HUES48 (cell line): ENCODE results near the gene HOXA13.

Source experiments
- H3K27ac ChIP-seq: one replicate; pipeline ENCODE4 v1.7.0; 2013; ENCODE audit warnings: low read depth, low read length, inconsistent platforms
- H3K27me3 ChIP-seq: 2 replicates; pipeline ENCODE4 v1.6.1; 2013; ENCODE audit warnings: mild to moderate bottlenecking, low read length; ENCODE audit not compliant: control insufficient read depth, insufficient read depth
- H3K36me3 ChIP-seq: 2 replicates; pipeline ENCODE4 v1.6.1; 2013; ENCODE audit warnings: low read length; ENCODE audit not compliant: control insufficient read depth, insufficient read depth
- H3K4me1 ChIP-seq: 2 replicates; pipeline ENCODE4 v1.6.1; 2013; ENCODE audit warnings: mild to moderate bottlenecking, low read length; ENCODE audit not compliant: control insufficient read depth, insufficient read depth
- H3K4me3 ChIP-seq: 2 replicates; pipeline ENCODE4 v1.5.1; 2013; ENCODE audit warnings: mild to moderate bottlenecking, low read depth, low read length
- H3K9ac ChIP-seq: 2 replicates; pipeline ENCODE4 v1.6.1; 2013; ENCODE audit warnings: mild to moderate bottlenecking, low read depth, low read length, moderate library complexity
- H3K9me3 ChIP-seq: 2 replicates; pipeline ENCODE4 v1.6.1; 2013; ENCODE audit warnings: low read length; ENCODE audit not compliant: control insufficient read depth, insufficient read depth

HOXA13 gene

GRCh38 chr7:27150568-27151340 is 49.1 kb downstream of the HOXA13 start:
- H3K4me1 ChIP-seq: peaks cover 8% of the 10 kb centered on the region; the same call in 1 of the 2 replicates
- no peaks in the 10 kb centered on the region for H3K9me3 ChIP-seq
- H3K27me3 ChIP-seq: peaks cover 100% of the 10 kb centered on the region
- H3K27ac ChIP-seq: no peak overlapping the region
- no peak overlapping the region for H3K9ac ChIP-seq
- no peaks in the 10 kb centered on the region for H3K36me3 ChIP-seq
- H3K4me3 ChIP-seq: peak overlapping the region; percentile 46

GRCh38 chr7:27149842-27150567 is 49.9 kb downstream of the HOXA13 start:
- H3K27ac ChIP-seq: no peak overlapping the region
- peaks cover 8% of the 10 kb centered on the region; the same call in 1 of the 2 replicates for H3K4me1 ChIP-seq
- H3K4me3 ChIP-seq: no peak overlapping the region
- no peaks in the 10 kb centered on the region for H3K9me3 ChIP-seq
- H3K36me3 ChIP-seq: no peaks in the 10 kb centered on the region
- H3K27me3 ChIP-seq: peaks cover 100% of the 10 kb centered on the region
- no peak overlapping the region for H3K9ac ChIP-seq

- Histone ChIP-seq H3K4me3 (no peak overlapping the region), H3K27ac (no peak overlapping the region), H3K4me1 (peaks cover 8% of the 10 kb centered on the region; the same call in 1 of the 2 replicates), H3K9ac (no peak overlapping the region), H3K9me3 (no peaks in the 10 kb centered on the region), H3K27me3 (peaks cover 100% of the 10 kb centered on the region), H3K36me3 (no peaks in the 10 kb centered on the region)
Measured at GRCh38 chr7:27148756-27149641, 50.9 kb downstream of the HOXA13 start.

- H3K27me3 ChIP-seq: peaks cover 100% of the 10 kb centered on the region
- H3K27ac ChIP-seq: no peak overlapping the region
- H3K4me3 ChIP-seq: no peak overlapping the region; the same call in 1 of the 2 replicates
- H3K36me3 ChIP-seq: no peaks in the 10 kb centered on the region
- H3K9ac ChIP-seq: no peak overlapping the region
- H3K9me3 ChIP-seq: no peaks in the 10 kb centered on the region
- H3K4me1 ChIP-seq: peaks cover 12% of the 10 kb centered on the region; the same call in 1 of the 2 replicates
Measured at GRCh38 chr7:27148031-27148755, 51.7 kb downstream of the HOXA13 start.

- no peak within 1 kb of the TSS; the same call in 1 of the 2 replicates for H3K4me3 ChIP-seq
- peaks cover 12% of the 10 kb centered on the region; the same call in 1 of the 2 replicates for H3K4me1 ChIP-seq
- no peak within 1 kb of the TSS for H3K27ac ChIP-seq
- no peak within 1 kb of the TSS for H3K9ac ChIP-seq
- H3K36me3 ChIP-seq: no peaks in the 10 kb centered on the region
- no peaks in the 10 kb centered on the region for H3K9me3 ChIP-seq
- H3K27me3 ChIP-seq: peaks cover 100% of the 10 kb centered on the region
Measured at GRCh38 chr7:27147199-27148030, 52.5 kb downstream of the HOXA13 start, which contains the start of gene HOXA6. HOXA6 (minus strand) TSS chr7:27147774; CDS start chr7:27147749, 25 bp downstream.

- H3K27ac ChIP-seq: no peak overlapping the region
- no peaks in the 10 kb centered on the region for H3K36me3 ChIP-seq
- no peak overlapping the region for H3K4me3 ChIP-seq
- peaks cover 100% of the 10 kb centered on the region for H3K27me3 ChIP-seq
- peaks cover 9% of the 10 kb centered on the region; the same call in 1 of the 2 replicates for H3K4me1 ChIP-seq
- H3K9me3 ChIP-seq: no peaks in the 10 kb centered on the region
- H3K9ac ChIP-seq: no peak overlapping the region
Measured at GRCh38 chr7:27146491-27147198, 53.2 kb downstream of the HOXA13 start.

GRCh38 chr7:27145914-27146412 is 53.9 kb downstream of the HOXA13 start:
- H3K9ac ChIP-seq: no peak overlapping the region
- no peak overlapping the region for H3K4me3 ChIP-seq
- H3K4me1 ChIP-seq: peaks cover 9% of the 10 kb centered on the region; the same call in 1 of the 2 replicates
- no peaks in the 10 kb centered on the region for H3K9me3 ChIP-seq
- no peak overlapping the region for H3K27ac ChIP-seq
- H3K36me3 ChIP-seq: no peaks in the 10 kb centered on the region
- H3K27me3 ChIP-seq: peaks cover 100% of the 10 kb centered on the region

- Histone ChIP-seq H3K27me3 (peaks cover 100% of the 10 kb centered on the region), H3K9ac (no peak overlapping the region), H3K27ac (no peak overlapping the region), H3K4me1 (peaks cover 5% of the 10 kb centered on the region; the same call in 1 of the 2 replicates), H3K4me3 (no peak overlapping the region), H3K9me3 (no peaks in the 10 kb centered on the region), H3K36me3 (no peaks in the 10 kb centered on the region)
Measured at GRCh38 chr7:27145165-27145913, 54.6 kb downstream of the HOXA13 start.
